HAP-1 (cell line): ENCODE measurements around the gene SELPLG.
"Not testable (repeated sequence)": the region's sequence is repeated elsewhere in the genome, so short reads cannot be mapped to it uniquely, and the experiment has no call there.

Experiments
- DNase-seq, 2 experiments: peaks; one replicate each; pipeline ENCODE4 v3.0.0-alpha.2; 2016 to 2020; ENCODE audit warnings: low spot score in 2 of 2
- H3K27me3 ChIP-seq: fragments of 250-450 bp; sonication (Bioruptor Pico); 2 replicates; pipeline ENCODE4 v1.5.1; 2020; ENCODE audit warnings: low read depth, mild to moderate bottlenecking, moderate library complexity
- H3K36me3 ChIP-seq: fragments of 250-450 bp; sonication (Bioruptor Pico); replicated peaks from 2 replicates; pipeline ENCODE4 v1.5.1; 2020; ENCODE audit warnings: mild to moderate bottlenecking
- H3K4me1 ChIP-seq: fragments of 250-450 bp; sonication (Bioruptor Pico); 2 replicates; pipeline ENCODE4 v1.5.1; 2020; ENCODE audit warnings: mild to moderate bottlenecking
- H3K4me3 ChIP-seq: fragments of 250-450 bp; sonication (Bioruptor Pico); 2 replicates; pipeline ENCODE4 v1.5.1; 2020; ENCODE audit warnings: mild to moderate bottlenecking, moderate library complexity
- H3K9me3 ChIP-seq: fragments of 250-450 bp; sonication (Bioruptor Pico); 2 replicates; pipeline ENCODE4 v1.5.1; 2020; ENCODE audit warnings: mild to moderate bottlenecking, moderate library complexity
- in situ Hi-C: fragments of 300-500 bp; cut with MboI; formaldehyde crosslinking; loops from 3 replicates; pipeline ENCODE4 v1.14.3; 2020; ENCODE audit warnings: low sequenced_read_pairs, inconsistent platforms, mixed read lengths

Gene SELPLG

DNA sequence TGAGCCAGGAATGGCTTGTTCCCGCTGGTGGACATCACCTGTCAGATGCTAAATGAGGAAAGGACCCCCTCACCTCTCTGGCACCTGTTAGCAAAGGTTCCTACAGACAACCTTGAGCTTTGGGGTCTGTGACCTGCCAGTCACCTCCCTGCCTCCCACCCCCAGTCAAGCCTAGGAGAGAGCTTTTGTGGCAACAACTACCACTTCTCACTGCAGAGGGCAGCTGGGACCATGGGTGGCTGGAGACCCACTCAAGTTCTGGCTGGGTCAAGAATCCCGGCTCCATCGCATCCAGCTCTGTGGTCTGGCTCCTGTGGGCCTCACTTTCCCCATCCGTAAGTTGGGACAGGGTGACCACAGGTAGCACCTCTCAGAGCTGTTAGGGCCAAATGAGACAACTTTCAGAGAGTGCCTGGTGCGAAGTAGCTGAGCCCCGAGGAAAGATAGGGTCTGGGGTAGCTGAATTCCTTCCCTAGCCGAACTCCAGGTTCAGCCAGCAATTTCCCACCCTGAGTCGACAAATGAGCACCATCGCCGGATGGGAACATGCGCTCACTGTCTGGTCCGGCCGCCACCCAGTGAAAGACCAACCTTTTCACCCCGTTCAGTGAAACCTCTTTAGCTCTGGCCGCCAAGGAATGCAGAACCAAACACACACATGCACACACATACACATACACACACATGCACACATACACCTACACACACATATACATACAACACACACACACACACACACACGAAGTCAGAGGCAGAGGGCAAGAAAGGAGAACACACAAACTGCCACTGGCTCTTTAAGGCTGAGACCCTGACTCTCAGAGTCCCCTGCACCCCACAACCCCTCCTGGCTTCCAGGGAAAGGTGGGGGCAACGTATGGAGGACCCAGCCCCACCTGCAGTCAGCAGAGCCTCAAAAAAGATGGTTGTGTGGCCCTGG is 37.7 kb downstream of the SELPLG start:
- no peaks in the 10 kb centered on the region for H3K36me3 ChIP-seq
- no peaks in the 10 kb centered on the region for H3K27me3 ChIP-seq
- DNase-seq, result no peak
- no peaks in the 10 kb centered on the region for H3K4me1 ChIP-seq
- H3K9me3 ChIP-seq, result no peaks in the 10 kb centered on the region
- no peak overlapping the region for H3K4me3 ChIP-seq
- in situ Hi-C loops, result no loop called here

DNA sequence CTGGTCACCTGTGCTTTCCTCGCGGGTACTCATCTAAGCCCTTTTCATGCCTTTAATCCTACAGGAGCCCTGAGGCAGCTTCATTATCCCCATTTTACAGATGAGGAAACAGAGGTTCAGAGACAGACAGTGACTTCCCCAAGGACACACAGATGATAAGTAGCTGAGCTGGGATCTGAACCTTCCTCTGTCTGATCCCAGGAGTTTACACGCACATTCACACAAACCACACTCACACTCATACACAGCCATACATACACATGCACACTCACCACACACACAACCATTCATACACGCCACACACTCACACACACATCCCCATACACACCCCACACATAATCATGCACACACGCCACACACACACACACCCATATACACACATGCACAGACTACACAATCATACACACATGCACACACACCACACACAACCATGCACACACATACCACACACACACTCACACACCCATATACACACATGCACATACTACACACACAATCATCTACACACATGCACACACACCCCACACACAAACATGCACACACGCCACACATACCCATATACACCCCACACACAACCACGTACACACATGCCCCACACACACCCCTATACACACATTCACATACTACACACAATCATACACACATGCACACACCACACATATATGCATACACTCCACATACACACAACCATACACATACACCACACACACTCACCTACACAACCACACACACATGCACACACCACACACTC is 38.6 kb downstream of the SELPLG start:
- in situ Hi-C loops, result no loop called here
- Histone ChIP-seq H3K9me3 (no peaks in the 10 kb centered on the region), H3K27me3 (no peaks in the 10 kb centered on the region), H3K4me1 (no peaks in the 10 kb centered on the region), H3K4me3 (no peak overlapping the region), H3K36me3 (no peaks in the 10 kb centered on the region)
- no peak for DNase-seq

DNA sequence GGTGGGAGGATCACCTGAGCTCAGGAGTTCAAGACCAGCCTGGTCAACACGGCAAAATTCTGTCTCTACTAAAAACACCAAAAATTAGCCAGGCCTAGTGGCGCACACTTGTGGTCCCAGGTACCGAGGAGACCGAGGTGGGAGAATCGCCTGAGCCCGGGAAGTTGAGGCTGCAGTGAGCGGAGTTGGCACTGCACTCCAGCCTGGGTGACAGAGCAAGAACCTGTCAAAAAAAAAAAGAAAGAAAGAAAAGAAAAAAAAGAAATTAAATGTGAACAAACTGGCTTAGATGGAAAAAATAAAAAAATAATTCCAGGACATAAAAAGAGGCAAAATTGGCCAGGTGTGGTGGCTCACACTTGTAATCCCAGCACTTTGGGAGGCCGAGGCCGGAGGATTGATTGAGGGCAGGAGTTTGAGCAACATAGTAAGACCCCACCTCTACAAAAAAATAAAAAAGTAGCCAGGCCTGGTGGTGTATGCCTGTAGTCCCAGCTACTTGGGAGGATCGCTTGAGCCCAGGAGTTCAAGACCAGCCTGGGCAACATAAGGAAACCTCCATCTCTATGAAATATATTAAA is 39.3 kb downstream of the SELPLG start:
- no peak for DNase-seq
- H3K4me1 ChIP-seq, result no peaks in the 10 kb centered on the region
- H3K27me3 ChIP-seq, result no peaks in the 10 kb centered on the region
- no peaks in the 10 kb centered on the region for H3K9me3 ChIP-seq
- no peak overlapping the region for H3K4me3 ChIP-seq
- in situ Hi-C loops, result no loop called here
- H3K36me3 ChIP-seq, result no peaks in the 10 kb centered on the region

DNA sequence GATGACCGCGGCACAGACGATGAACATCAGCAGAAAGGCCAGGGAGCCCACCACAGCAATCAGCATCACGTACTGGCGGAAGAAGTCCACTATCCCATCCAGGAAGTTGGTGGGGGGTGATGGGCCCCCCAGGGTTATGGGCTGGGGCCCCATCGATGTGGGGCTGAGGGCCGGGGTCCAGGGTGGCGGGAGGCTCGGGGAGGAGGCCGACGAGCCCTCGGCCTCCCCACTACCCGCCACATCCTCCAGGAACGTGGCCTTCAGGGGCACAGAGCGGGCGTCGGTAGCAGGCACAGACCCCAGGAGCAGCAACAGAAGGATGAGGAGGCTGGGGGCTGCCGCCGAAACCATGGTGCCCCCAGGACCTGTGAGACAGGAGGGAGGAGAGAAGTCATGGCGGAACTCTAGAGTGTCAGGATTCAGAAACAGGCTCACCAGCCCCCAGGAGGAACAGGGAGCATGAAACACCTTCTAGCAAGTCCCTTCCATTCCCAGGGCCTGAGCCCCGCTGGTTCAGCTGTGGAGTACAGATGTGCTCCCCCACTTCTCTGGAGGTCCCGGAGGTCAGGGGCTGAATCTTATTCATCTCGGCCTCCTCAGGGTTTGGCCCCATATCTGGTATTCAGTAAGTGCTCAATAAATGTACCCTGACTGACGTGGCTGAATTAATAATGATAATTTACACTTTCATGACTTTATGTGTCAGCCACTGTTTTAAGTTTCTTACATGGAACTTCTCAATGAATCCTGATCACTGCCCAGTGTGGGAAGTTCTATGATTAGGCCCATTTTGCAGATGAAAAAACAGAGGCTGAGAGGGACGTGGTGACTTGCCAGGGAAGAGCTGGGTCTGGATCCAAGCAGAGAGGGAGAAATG is 41.4 kb downstream of the SELPLG start:
- Histone ChIP-seq H3K9me3 (no peaks in the 10 kb centered on the region), H3K36me3 (no peaks in the 10 kb centered on the region), H3K4me3 (no peak overlapping the region), H3K27me3 (no peaks in the 10 kb centered on the region), H3K4me1 (no peaks in the 10 kb centered on the region)
- in situ Hi-C loops, result no loop called here
- no peak for DNase-seq

DNA sequence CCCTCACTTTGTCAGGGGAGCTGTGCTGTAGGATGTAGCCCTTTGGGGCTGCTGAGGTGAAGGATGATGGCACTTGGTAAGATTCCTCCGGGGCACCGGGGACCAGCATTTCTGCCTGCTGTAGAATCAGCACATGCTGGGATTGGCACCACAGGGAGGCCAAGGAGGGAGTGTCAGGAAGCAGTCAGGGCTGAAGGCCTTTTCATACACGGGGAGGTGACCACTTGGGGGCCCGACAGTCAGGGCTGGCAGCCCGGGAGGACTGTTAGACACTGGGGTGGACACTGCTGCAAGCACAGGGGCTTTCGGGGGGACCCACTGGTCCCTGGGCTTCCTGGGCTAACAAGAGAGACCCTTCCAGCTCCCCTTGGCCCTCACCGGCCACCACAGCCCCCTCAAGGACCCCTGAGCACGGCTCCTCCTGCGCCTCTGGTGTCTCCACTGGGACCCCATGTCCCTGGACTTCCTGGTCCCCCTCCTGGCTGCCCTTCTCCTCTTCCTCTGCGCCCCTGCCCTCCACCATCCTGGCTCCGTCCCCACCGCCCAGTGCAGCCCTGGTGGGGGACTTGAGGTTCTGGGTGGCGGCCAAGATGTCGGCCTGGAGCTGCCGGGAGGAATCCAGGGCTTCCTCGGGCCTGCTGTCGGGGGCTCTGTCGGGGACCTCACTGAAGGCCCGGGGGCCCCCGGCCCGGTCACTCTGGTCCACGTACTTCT is 42.3 kb downstream of the SELPLG start:
- no peak for DNase-seq
- no peaks in the 10 kb centered on the region for H3K27me3 ChIP-seq
- no peak overlapping the region for H3K4me3 ChIP-seq
- H3K4me1 ChIP-seq, result no peaks in the 10 kb centered on the region
- in situ Hi-C loops, result no loop called here
- no peaks in the 10 kb centered on the region for H3K9me3 ChIP-seq
- no peaks in the 10 kb centered on the region for H3K36me3 ChIP-seq

DNA sequence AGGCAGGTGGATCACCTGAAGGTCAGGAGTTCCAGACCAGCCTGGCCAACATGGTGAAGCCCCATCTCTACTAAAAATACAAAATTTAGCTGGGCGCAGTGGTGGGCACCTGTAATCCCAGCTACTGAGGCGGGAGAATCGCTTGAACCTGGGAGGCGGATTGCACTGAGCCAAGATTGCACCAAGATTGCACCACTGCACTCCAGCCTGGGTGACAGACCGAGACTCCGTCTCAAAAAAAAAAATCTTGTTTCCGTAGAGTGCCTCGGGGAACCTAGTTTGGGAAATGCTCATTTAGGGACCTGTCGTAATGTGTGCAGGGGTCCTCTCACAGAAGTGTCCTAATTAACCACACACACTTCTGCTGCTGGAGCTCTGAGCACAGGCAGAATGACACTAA is 43.2 kb downstream of the SELPLG start:
- H3K4me3 ChIP-seq, in situ Hi-C loops, DNase-seq, H3K9me3 ChIP-seq, H3K4me1 ChIP-seq, H3K36me3 ChIP-seq, H3K27me3 ChIP-seq: not testable (repeated sequence)

DNA sequence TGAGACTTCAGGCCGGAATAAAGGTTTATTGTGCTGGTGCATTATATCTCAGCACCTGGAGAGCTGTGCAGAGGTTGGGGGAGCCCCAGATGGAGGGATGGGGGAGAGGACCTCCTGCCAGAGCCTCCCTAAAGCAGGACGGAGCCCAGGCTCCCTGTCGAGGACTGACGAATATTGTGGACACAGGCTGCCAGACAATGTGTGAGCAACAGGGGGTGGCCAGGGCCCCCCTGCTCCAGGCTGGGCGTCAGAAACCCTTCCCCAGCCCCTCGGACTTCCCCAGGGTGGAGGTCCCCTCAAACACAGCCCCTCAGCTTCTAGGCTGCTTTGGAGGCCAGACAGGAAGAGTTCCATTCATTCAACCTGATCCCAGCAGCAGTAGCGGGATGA is 43.9 kb downstream of the SELPLG start:
- no peak overlapping the region for H3K4me3 ChIP-seq
- H3K36me3 ChIP-seq, result no peaks in the 10 kb centered on the region

DNA sequence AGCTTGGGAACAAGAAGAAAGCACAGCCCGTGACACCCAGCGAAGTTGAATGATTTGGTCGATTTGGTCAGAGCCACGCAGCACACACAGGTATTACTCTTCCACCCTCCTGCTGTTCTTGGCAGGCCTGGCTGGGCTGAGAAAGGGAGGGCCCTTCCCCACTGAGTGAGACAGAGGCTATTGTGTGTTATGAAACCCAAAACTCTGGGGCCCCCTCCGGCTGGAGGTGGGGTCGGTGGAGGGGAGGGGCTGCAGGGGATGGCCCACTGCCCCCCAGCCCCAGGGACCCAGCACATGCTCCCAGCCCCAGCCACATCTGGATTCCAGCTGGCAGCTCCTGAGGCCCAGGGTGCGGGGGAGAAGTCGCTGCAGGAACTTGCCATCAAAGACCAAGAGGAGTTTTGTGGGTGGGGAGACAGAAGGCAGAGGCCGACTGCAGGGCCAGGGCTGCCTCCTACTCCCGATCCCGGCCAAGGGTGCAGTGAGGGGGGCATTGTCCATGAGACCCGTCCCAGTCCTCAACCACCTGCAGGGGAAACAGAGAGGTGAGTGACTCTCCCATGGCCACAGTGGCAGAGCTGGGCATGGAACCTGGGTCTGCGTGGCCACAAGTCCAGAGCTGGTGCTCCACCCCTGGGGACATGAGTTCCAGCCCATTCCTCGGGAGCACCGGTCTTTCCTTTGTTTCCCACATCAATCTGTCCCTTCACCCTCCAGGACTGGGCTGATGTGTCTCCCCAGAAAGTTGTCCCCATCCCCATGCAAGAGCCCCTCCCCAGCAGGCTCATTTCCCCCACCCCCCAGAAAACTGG is 44.5 kb downstream of the SELPLG start:
- Histone ChIP-seq H3K9me3 (no peaks in the 10 kb centered on the region), H3K4me1 (no peaks in the 10 kb centered on the region), H3K4me3 (no peak overlapping the region), H3K27me3 (peaks cover 2% of the 10 kb centered on the region; the same call in 1 of the 2 replicates), H3K36me3 (no peaks in the 10 kb centered on the region)
- in situ Hi-C loops, result no loop called here
- no peak for DNase-seq

More for the DNA sequence above, 43.9 kb downstream of the SELPLG start:
- no peak for DNase-seq
- Histone ChIP-seq H3K9me3 (no peaks in the 10 kb centered on the region), H3K27me3 (peaks cover 1% of the 10 kb centered on the region; the same call in 1 of the 2 replicates), H3K4me1 (no peaks in the 10 kb centered on the region)
- in situ Hi-C loops, result no loop called here

DNA sequence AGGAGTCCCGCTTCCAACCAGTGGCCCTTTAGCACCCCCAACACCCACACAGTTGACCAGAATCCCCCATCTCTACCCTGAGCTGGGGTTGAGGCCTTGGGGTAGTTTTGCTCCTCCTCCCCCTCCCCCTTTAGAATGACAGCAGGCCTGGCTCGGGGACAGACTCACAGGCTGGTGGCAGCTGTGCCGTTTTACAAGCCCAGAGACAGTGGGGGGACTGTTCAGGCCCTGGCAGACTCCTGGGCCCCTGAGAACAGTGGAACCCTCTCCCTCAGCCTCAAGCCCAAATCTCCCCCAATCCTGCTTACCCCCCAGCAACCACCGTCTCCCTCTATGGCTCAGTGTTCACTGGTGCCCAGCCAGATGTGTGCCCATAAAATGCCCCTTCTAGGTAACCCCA is 45.9 kb downstream of the SELPLG start:
- Histone ChIP-seq H3K27me3 (peaks cover 2% of the 10 kb centered on the region; the same call in 1 of the 2 replicates), H3K4me1 (no peaks in the 10 kb centered on the region), H3K9me3 (no peaks in the 10 kb centered on the region), H3K36me3 (no peaks in the 10 kb centered on the region), H3K4me3 (no peak overlapping the region)
- in situ Hi-C loops, result no loop called here
- DNase-seq, result no peak

DNA sequence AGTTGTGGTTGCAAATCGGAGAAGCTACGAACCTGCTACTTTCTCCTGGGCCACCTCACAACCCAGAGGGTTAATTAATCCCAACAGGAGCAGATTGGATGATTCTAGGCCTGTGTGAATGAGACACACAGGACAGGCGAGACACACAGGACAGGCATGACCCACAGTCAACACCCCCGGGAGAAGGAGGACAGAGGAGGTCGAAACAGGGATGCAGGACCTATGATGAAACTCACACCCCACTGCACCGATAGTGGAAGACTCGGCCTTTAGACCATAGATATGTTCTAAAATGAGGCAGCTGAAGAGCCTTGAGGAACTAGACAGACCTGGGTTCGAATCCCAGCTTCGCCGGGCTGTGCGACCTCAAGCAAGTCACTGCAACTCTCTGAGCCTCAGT is 47.4 kb downstream of the SELPLG start:
- no peak overlapping the region for H3K4me3 ChIP-seq
- in situ Hi-C loops, result no loop called here
- DNase-seq, result no peak
- no peaks in the 10 kb centered on the region for H3K4me1 ChIP-seq
- H3K27me3 ChIP-seq, result peaks cover 2% of the 10 kb centered on the region; the same call in 1 of the 2 replicates
- no peaks in the 10 kb centered on the region for H3K36me3 ChIP-seq
- no peaks in the 10 kb centered on the region for H3K9me3 ChIP-seq

DNA sequence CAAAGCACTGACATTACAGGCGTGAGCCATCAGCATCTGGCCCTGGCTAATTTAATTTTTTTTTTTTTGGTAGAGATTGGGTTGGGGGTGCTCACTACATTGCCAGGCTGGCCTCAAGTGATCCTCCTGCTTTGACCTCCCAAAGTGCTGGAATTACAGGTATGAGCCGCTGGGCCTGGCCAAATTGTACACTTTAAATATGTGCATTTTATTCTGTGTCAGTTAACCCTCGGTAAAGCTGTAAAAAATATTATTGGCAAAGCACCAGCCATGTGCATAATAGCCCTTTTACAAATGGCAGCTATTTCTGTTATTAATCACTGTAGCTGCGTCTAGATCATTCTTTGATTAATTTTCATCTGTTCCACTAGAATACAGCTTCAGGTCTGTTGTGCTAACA is 47.8 kb downstream of the SELPLG start:
- in situ Hi-C loops, result no loop called here
- no peaks in the 10 kb centered on the region for H3K9me3 ChIP-seq

DNA sequence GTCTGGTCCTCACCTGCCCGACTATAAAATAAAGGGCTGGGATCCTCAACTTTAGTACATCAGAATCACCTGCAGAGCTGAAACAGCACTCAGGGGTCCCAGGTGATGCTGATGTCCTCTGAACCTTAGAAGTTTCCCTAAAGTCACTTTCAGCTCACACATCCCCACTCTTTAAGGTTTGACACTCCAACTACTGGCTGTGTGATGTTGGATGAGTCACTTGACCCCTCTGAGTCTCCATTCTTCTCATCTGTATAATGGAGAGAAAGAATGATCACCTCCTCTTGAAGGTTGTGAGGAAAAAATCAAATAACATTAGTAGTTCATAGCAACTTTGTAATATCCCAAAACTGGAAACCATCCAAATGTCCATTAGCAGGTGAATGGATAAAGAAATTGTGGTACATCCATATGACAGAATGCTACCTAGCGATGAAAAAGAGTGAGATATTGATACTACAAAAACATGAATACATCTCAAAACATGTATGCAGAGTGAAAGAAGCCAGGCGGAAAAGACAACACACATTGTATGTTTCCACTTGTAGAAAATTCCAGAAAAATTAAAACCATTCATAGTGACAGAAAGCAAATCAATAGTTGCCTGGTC is 49.1 kb downstream of the SELPLG start:
- DNase-seq, result no peak
- in situ Hi-C loops, result no loop called here
- no peak overlapping the region for H3K4me3 ChIP-seq

More for the DNA sequence above, 47.8 kb downstream of the SELPLG start:
- no peaks in the 10 kb centered on the region for H3K4me1 ChIP-seq
- no peak overlapping the region for H3K4me3 ChIP-seq
- no peaks in the 10 kb centered on the region for H3K36me3 ChIP-seq
- DNase-seq, result no peak
- H3K27me3 ChIP-seq, result peaks cover 2% of the 10 kb centered on the region; the same call in 1 of the 2 replicates

More for the DNA sequence above, 49.1 kb downstream of the SELPLG start:
- Histone ChIP-seq H3K9me3 (no peaks in the 10 kb centered on the region), H3K36me3 (no peaks in the 10 kb centered on the region), H3K27me3 (peaks cover 2% of the 10 kb centered on the region; the same call in 1 of the 2 replicates), H3K4me1 (no peaks in the 10 kb centered on the region)
